Eye (tissue), 1 donor: ENCODE measurements around the gene BET1L.
"Not testable (repeated sequence)": the region's sequence is repeated elsewhere in the genome, so short reads cannot be mapped to it uniquely, and the experiment has no call there.

Source experiments
- DNase-seq: peaks from one replicate; pipeline ENCODE4 v3.0.0-alpha.2; 2015

The BET1L gene

GRCh38 chr11:225734-226453, 18.7 kb upstream of the BET1L start:
- no peak for DNase-seq

- no peak for DNase-seq
These were observed 17.2 kb upstream of the BET1L start for GRCh38 chr11:224424-224823.

- no peak for DNase-seq
These were observed 16.7 kb upstream of the BET1L start for GRCh38 chr11:223884-224283.

- DNase-seq: no peak
These were observed 16.0 kb upstream of the BET1L start for GRCh38 chr11:223026-223789.

GRCh38 chr11:221998-222789, 15.0 kb upstream of the BET1L start:
- no peak for DNase-seq

GRCh38 chr11:221539-221938, 14.3 kb upstream of the BET1L start:
- DNase-seq: no peak

GRCh38 chr11:220641-221215, 13.5 kb upstream of the BET1L start:
- not testable (repeated sequence) for DNase-seq

GRCh38 chr11:218815-219593, 11.8 kb upstream of the BET1L start:
- DNase-seq: no peak

- DNase-seq: no peak
These were observed 10.5 kb upstream of the BET1L start for GRCh38 chr11:217704-218103.

- no peak for DNase-seq
These were observed 9.1 kb upstream of the BET1L start for GRCh38 chr11:216081-216974.

- no peak for DNase-seq
These were observed 8.4 kb upstream of the BET1L start for GRCh38 chr11:215581-216037.

- no peak for DNase-seq
These were observed 6.9 kb upstream of the BET1L start for GRCh38 chr11:214083-214482.

GRCh38 chr11:213111-213510, 5.9 kb upstream of the BET1L start:
- no peak for DNase-seq

- no peak for DNase-seq
These were observed 5.2 kb upstream of the BET1L start for GRCh38 chr11:212150-213100.

GRCh38 chr11:211741-212140, 4.5 kb upstream of the BET1L start:
- DNase-seq: no peak

GRCh38 chr11:211295-211694, 4.1 kb upstream of the BET1L start:
- DNase-seq: no peak

GRCh38 chr11:210803-211180, 3.6 kb upstream of the BET1L start:
- DNase-seq: no peak

- no peak for DNase-seq
These were observed 3.1 kb upstream of the BET1L start for GRCh38 chr11:210122-210802.
